ENCODE measurements around the gene C20orf202.

DNA sequence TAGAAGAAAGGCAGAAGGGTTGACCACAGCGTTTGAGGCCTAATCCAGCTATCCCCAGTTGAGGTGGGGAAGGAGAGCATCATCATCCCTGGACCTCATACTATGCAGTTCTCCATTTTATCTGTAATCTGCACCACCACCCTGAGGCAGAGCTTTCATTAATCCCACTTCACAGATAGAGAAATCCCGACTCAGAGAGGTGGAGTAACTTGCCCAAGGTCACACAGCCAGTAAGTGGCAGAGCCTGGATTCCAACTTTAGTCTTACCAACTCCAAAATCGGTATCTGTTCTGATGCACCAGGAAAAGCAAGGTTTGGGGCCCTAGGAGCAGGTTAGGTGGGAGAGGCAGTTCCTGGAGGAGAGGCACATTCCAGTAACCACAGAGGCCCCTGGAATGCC lies 25.2 kb upstream of the C20orf202 start:
- TF ChIP-seq, protein P1, sequence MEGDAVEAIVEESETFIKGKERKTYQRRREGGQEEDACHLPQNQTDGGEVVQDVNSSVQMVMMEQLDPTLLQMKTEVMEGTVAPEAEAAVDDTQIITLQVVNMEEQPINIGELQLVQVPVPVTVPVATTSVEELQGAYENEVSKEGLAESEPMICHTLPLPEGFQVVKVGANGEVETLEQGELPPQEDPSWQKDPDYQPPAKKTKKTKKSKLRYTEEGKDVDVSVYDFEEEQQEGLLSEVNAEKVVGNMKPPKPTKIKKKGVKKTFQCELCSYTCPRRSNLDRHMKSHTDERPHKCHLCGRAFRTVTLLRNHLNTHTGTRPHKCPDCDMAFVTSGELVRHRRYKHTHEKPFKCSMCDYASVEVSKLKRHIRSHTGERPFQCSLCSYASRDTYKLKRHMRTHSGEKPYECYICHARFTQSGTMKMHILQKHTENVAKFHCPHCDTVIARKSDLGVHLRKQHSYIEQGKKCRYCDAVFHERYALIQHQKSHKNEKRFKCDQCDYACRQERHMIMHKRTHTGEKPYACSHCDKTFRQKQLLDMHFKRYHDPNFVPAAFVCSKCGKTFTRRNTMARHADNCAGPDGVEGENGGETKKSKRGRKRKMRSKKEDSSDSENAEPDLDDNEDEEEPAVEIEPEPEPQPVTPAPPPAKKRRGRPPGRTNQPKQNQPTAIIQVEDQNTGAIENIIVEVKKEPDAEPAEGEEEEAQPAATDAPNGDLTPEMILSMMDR (IDR thresholded peaks at IDR 0.05), result no peak
- TF ChIP-seq FOXP1 (CRISPR knock-in tag; IDR thresholded peaks at IDR 0.05; ENCODE audit: borderline replicate concordance), result no peak

Measured in WTC11 (cell line).